Right ventricle myocardium superior (tissue), 1 donor: ENCODE measurements around the gene STXBP6. TPM values are rescaled to one million over a fixed set of nuclear protein-coding genes. Genes with fewer than 3 reads are reported as not detected.
"Not testable (repeated sequence)": the region's sequence is repeated elsewhere in the genome, so short reads cannot be mapped to it uniquely, and the experiment has no call there.

Source experiments
- ATAC-seq: fragments of 200-7000 bp; cut with Tn5 transposase; one replicate; pipeline ENCODE4 v1.9.1; 2020; ENCODE audit warnings: mild to moderate bottlenecking; ENCODE audit not compliant: poor library complexity
- DNase-seq: peaks from one replicate; pipeline ENCODE4 v3.0.0-alpha.2; 2020
- intact Hi-C: fragments of 100-400 bp; cut with DNase I; formaldehyde crosslinking; loops from one replicate; pipeline ENCODE4 v1.11.2; 2022
- total RNA-seq: library from RNA; stranded (reverse); fragmentation: NEBNext Ultra II Directional; extraction: Animal tissue kit (Norgen Biotek cat#: 25700); gene quantifications from one replicate; pipeline ENCODE4 v1.2.1, GENCODE V29; 2021
- donor health status: DM: no; HTN: yes; CAD: no; lungs with severe emphysema.

The STXBP6 gene
- total RNA-seq, 1 donor from 2014 or later = 39.8 TPM

DNA sequence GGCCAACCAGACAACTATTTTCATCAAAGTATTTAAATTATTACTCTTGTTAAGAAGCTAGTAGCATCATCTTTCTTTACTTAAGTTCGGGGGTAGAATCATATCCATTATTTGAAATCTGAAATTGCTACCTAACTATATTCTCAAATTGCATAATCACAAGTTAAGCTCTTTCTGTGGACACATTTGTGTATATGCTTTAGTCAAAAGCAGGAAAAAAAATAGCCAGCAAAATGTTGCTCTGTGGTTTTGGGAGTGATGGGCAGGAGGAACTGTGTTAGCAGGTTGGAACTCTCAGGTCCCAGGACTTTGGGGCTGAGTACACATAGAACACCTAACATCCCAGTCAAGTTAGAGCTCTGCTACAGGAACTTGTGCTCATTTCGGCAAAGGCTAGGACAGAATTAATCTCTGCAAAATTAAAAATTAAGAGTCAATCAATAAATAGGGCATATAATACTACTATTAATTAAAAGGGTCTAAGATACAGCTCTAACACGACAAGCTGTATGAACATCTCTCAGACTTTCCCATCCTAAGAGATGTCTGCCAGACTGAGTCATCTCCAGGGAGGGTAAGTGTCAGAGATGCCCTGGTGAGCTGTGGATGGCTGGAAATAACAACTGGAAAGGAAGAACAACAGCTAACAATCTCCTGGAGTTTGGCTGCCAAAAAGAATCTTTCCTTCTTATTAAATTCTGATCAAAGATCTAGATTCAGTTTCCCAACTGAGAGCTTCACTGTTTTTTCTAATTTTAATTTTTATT, 212.5 kb downstream of the STXBP6 start:
- DNase-seq = no peak
- ATAC-seq = peak; percentile 53
- intact Hi-C loops = no loop called here

DNA sequence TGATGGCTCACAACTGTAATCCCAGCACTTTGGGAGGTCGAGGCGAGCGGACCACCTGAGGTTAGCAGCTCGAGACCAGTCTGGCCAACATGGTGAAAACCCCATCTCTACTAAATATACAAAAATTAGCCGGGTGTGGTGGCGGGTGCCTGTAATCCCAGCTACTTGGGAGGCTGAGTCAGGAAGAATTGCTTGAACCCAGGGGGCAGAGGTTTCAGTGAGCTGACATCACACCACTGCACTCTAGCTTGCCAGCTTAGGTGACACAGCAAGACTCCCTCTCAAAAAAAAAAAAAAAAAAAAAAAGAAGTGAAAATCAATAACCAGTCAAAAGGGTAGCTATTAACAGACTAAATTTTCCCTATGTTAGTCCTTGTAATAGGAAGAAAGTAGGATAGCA, 213.6 kb downstream of the STXBP6 start:
- intact Hi-C loops, ATAC-seq, DNase-seq: not testable (repeated sequence)

- intact Hi-C loops = no loop called here
- ATAC-seq (no peak), DNase-seq (no peak)
These were observed 215.0 kb downstream of the STXBP6 start for GRCh38 chr14:24834956-24835355.

DNA sequence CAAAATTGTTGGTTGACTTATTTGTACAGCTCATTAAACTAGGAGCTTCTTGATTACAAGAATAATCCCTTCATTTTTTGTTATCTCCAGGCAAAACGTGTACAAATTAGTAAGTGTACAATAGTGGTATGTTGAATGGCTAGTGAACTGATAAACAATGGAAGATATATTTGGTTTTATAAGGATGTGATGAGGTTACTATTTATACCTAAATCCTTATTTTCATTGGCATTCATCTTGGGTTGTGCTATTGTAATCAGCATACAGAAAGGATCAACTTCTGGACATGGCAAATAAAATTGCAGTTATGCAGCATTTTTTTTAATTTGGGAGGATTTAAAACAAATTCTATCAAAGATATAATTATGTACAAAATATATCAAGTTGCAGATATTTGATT, 216.6 kb downstream of the STXBP6 start:
- DNase-seq (no peak), ATAC-seq (no peak)
- intact Hi-C loops = no loop called here

- no peak for ATAC-seq
- intact Hi-C loops = no loop called here
- no peak for DNase-seq
These were observed 218.3 kb downstream of the STXBP6 start for GRCh38 chr14:24831677-24832076.

GRCh38 chr14:24829862-24830261, 220.1 kb downstream of the STXBP6 start:
- intact Hi-C loops = no loop called here
- ATAC-seq (no peak), DNase-seq (no peak)

GRCh38 chr14:24828486-24828885, 221.5 kb downstream of the STXBP6 start:
- ATAC-seq (no peak), DNase-seq (no peak)
- intact Hi-C loops = no loop called here

GRCh38 chr14:24826390-24826789, 223.6 kb downstream of the STXBP6 start:
- intact Hi-C loops = no loop called here
- no peak for DNase-seq
- ATAC-seq = no peak

DNA sequence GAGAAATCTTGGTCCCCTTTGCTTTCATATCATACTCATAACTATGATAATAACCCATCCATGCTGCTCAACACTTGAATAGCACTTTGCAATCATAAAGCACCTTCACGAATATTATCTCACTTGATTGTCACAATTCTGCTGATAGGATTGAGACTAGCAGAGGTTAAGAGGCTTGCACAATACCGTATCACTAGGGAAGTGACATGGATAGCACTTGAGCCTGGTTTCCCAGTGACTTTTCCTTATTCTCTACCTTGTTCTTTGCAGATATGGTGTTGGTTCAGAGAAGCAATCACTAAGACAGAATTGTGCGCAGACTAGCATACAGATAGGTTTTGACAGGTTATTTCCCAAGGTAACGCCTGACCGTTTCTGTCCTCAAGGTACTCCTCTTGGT, 229.3 kb downstream of the STXBP6 start:
- no peak for DNase-seq
- ATAC-seq = no peak
- intact Hi-C loops = no loop called here

- intact Hi-C loops = no loop called here
- ATAC-seq = no peak
- DNase-seq = no peak
These were observed 231.1 kb downstream of the STXBP6 start for GRCh38 chr14:24818823-24819341.

GRCh38 chr14:24818058-24818822, 231.7 kb downstream of the STXBP6 start:
- DNase-seq = no peak
- ATAC-seq = peak; percentile 13
- intact Hi-C loops = no loop called here

DNA sequence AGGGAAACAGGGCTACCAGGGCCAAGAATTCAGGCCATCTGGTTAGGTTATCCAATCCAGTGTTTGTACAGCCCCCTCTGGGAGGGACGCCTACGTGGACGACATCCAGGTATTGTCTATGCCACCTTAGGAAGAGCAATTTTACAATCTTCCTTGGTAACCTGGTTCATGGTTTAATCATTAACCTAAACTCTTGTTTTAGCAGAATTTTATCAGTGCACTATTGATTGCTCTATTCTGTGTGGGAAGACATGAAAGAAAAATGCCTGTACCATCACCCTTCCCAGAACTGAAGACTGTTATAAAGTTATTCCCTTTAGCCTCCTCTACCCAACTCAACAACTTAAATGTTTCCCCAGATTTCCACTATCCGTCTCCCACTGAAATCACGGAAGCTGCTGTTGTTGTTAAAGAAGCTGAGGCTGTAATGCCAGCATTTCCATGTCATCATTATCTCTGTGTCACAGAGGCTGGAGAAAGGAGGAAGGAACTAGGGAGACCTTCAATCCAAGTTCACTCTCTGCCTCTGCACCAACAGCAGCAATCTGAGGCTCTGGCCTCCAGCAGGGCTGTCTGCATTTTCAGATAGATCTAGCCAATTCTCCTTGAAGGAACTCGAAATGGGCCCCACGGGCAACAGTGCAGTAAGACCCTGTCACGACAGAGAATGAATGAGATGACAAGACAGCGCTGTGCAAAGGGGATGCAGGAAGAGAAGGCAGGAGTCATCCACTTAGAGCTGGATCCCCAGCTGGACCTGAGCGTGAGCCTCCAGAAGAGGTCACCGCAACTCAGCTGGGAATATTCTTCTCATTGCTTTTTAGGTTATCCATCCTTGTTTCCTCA, 232.5 kb downstream of the STXBP6 start:
- ATAC-seq (peak; percentile 58), DNase-seq (no peak)
- intact Hi-C loops = no loop called here

DNA sequence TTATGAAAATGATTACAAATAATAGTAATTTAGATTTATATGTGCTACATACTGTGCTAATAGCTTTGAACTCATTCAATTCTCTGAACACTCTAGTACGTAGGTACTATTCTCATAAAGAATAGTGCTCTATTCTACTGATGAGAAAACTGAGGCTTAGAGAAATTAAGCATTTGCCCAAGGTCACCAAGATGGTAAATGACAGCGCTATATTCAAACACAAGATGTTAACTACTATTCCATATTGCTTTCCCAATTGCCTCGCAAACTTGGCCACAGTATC, 233.1 kb downstream of the STXBP6 start:
- intact Hi-C loops = no loop called here
- ATAC-seq (no peak), DNase-seq (no peak)

DNA sequence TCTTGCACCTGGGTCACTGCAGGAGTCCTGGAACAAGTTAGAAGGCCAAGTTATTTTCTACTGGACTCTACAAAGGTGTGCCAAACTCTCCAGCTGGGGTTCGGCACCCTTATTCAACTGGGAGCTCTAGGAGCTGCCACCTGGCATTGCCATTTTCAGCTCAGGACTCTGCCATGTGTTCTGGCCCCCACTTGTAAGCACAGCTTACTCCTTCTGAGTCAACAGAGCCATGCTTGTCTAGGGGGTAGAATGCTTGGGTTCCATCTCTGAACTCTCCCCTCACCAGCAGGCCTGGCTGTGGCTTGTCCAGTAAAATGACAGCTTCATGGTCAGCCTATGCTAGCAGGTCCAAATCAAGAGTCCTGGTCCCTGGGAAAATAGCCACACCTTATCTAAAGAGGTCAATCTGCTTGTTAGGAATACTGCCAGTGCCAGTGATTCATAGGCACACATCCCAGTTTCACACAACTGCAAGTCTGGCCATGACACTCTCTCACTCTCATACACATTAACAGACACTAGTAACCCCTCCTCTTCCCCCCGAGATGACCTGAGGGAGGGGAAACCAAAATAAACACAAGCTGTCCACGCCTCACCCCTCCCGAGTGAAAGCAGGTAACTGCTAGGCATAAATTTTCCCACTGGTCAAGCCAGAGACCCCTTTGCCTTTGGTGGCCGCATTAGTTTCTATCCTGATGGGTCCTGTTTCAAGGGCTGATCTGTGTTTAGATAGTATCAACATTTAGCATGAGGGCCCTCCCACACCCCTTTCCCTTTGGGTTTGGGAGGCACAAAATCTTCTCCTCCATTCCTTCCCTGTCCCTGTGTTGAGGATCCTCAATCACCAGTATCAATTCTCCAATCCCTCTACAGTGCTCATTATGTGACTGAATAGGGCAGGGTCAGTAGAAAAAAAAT, 233.7 kb downstream of the STXBP6 start:
- DNase-seq (no peak), ATAC-seq (peak; percentile 84)
- intact Hi-C loops = no loop called here

DNA sequence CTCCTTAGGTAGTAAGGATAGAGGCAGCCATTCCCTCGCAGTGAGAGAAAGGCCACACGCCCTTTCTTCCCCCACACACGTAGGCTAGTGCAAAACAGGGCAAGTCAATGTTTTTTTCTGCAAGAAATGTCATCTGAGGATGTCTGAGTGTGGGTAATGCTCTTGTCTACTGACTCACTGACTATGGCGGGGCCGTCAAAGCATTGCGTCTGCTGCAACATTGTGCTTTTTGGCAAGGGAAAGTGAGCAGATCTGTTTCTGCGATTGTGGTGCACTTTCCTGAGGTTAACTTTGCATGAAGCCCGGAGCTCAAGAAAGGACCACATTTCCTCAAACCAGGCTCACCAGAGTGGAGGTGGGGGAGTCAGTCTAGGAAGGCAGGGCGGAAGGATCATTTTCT, 234.4 kb downstream of the STXBP6 start:
- intact Hi-C loops = no loop called here
- DNase-seq (no peak), ATAC-seq (no peak)

DNA sequence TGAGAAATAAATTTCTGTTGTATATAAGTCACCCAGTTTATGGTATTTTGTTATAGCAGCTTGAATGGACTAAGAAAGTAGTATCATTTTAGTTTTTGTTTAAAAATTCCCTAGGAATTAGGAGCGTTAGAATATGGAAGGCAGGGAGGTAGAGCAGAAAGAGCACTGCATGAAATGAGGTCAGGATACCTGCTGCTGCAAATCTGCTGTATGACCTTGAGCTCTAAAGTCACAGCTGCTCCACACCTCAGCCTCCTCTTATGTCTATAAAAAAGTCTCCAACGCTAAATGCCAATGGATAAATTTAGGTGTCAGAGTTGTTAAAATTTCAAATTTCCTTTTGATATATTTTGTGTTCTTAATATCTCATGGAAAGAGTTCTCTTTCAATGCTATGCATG, 235.0 kb downstream of the STXBP6 start:
- intact Hi-C loops = no loop called here
- no peak for DNase-seq
- ATAC-seq = no peak

- no peak for ATAC-seq
- DNase-seq = no peak
- intact Hi-C loops = no loop called here
These were observed 235.6 kb downstream of the STXBP6 start for GRCh38 chr14:24814346-24814745.

GRCh38 chr14:24813819-24814259, 236.1 kb downstream of the STXBP6 start:
- ATAC-seq = no peak
- intact Hi-C loops = no loop called here
- DNase-seq = no peak
